Body of pancreas (tissue), 4 donors: ENCODE results near the gene DDR2.
"Not testable (repeated sequence)": the region's sequence is repeated elsewhere in the genome, so short reads cannot be mapped to it uniquely, and the experiment has no call there.

ENCODE experiments used
- POLR2A ChIP-seq, 3 donors: fragments of 450-650 bp; IDR thresholded peaks; one replicate each; pipeline ENCODE4 v1.6.1; 2016; ENCODE audit warnings: antibody characterized with exemption in 3 of 3, mild to moderate bottlenecking in 2 of 3
- TF ChIP-seq, protein P1 (sequence below), 7 experiments: fragments of 450-650 bp in 4 of 7; fragments of 200-600 bp in 3 of 7; sonication (generic) in 3 of 7; IDR thresholded peaks; one replicate each; pipeline ENCODE4 v1.5.1; 2016 to 2019; ENCODE audit warnings: antibody characterized with exemption in 7 of 7

DNA sequence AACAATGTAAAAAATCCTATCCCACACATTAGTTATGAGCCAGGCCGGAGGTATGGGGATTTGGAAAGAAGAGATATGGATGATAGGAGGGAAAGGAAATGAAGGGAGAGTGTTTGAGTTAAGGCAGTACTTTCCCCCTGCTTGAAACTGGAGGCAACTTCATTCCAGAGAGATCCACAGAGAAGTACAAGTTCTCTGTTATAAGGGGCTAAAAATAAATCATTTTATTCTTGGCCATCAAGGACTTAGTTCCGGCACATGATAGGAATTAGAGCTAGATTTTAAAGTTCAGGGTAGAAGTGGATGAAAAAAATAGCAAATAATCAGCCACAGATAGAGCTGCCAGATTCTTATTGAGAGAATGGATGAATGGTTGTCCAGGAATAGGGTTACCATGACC lies 185.9 kb downstream of the DDR2 start:
- TF ChIP-seq, protein P1, sequence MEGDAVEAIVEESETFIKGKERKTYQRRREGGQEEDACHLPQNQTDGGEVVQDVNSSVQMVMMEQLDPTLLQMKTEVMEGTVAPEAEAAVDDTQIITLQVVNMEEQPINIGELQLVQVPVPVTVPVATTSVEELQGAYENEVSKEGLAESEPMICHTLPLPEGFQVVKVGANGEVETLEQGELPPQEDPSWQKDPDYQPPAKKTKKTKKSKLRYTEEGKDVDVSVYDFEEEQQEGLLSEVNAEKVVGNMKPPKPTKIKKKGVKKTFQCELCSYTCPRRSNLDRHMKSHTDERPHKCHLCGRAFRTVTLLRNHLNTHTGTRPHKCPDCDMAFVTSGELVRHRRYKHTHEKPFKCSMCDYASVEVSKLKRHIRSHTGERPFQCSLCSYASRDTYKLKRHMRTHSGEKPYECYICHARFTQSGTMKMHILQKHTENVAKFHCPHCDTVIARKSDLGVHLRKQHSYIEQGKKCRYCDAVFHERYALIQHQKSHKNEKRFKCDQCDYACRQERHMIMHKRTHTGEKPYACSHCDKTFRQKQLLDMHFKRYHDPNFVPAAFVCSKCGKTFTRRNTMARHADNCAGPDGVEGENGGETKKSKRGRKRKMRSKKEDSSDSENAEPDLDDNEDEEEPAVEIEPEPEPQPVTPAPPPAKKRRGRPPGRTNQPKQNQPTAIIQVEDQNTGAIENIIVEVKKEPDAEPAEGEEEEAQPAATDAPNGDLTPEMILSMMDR (IDR thresholded peaks at IDR 0.05) = not testable (repeated sequence)
- TF ChIP-seq POLR2A (IDR thresholded peaks at IDR 0.05) = not testable (repeated sequence)
